PFSK-1 (cell line): ENCODE data around the gene IGFLR1.

Source experiments
- FOXP2 ChIP-seq: optimal IDR thresholded peaks from 2 replicates; pipeline ENCODE3; 2011; ENCODE audit warnings: borderline replicate concordance, control low read depth, inconsistent platforms; ENCODE audit not compliant: insufficient read depth; ENCODE audit errors: extremely low read length, extremely low read depth
- POLR2AphosphoS5 ChIP-seq: IDR thresholded peaks from 2 replicates; pipeline ENCODE4 v1.6.1; 2012; ENCODE audit warnings: low read depth, mild to moderate bottlenecking, control low read depth, low read length, moderate library complexity
- REST ChIP-seq, 2 experiments: IDR thresholded peaks; 2 replicates each; pipeline versions ENCODE4 v1.6.1 to v1.8.0; 2011 to 2012; ENCODE audit warnings: low read depth in 2 of 2, low read length in 2 of 2, control low read depth in 1 of 2, inconsistent platforms in 1 of 2, mild to moderate bottlenecking in 1 of 2, moderate library complexity in 1 of 2; ENCODE audit not compliant: insufficient read depth in 1 of 2
- SIN3A ChIP-seq: IDR thresholded peaks from 2 replicates; pipeline ENCODE4 v1.6.1; 2012; ENCODE audit warnings: mild to moderate bottlenecking, low read length, moderate library complexity, borderline replicate concordance; ENCODE audit not compliant: insufficient read depth
- TAF1 ChIP-seq: IDR thresholded peaks from 2 replicates; pipeline ENCODE4 v1.6.1; 2012; ENCODE audit warnings: low read length, control low read depth, borderline replicate concordance; ENCODE audit not compliant: insufficient read depth

IGFLR1 gene

GRCh38 chr19:35739275-35740107 lies 2.8 kb downstream of the IGFLR1 start:
- TF ChIP-seq SIN3A (no peak), FOXP2 (no peak), POLR2AphosphoS5 (peak; percentile 11), TAF1 (no peak), REST (IDR thresholded peaks at IDR 0.05; ENCODE audit: insufficient read depth in 1 of 2, low read depth in 2 of 2, low read length in 2 of 2) (no peak)

- TF ChIP-seq REST (IDR thresholded peaks at IDR 0.05; ENCODE audit: insufficient read depth in 1 of 2, low read depth in 2 of 2, low read length in 2 of 2), result no peak
- TF ChIP-seq POLR2AphosphoS5, result no peak
- TF ChIP-seq TAF1, result no peak
- TF ChIP-seq FOXP2, result no peak
- TF ChIP-seq SIN3A, result no peak
Observed at GRCh38 chr19:35738887-35739229, 3.4 kb downstream of the IGFLR1 start.

- TF ChIP-seq POLR2AphosphoS5 (no peak), TAF1 (no peak), REST (IDR thresholded peaks at IDR 0.05; ENCODE audit: insufficient read depth in 1 of 2, low read depth in 2 of 2, low read length in 2 of 2) (no peak), SIN3A (no peak), FOXP2 (no peak)
Observed at GRCh38 chr19:35738021-35738886, 4.0 kb downstream of the IGFLR1 start.

- TF ChIP-seq SIN3A (no peak), REST (IDR thresholded peaks at IDR 0.05; ENCODE audit: insufficient read depth in 1 of 2, low read depth in 2 of 2, low read length in 2 of 2) (no peak), POLR2AphosphoS5 (0 out of 2 replicates have a peak, but pooled peaks have one; percentile 25), FOXP2 (no peak), TAF1 (no peak)
Observed at GRCh38 chr19:35736913-35737886, 5.1 kb downstream of the IGFLR1 start.
